Neural progenitor cell (in vitro differentiated cells): ENCODE data around the gene HERC2. TPM values are rescaled to one million over a fixed set of nuclear protein-coding genes. Genes with fewer than 3 reads are reported as not detected.
"Not testable (repeated sequence)": the region's sequence is repeated elsewhere in the genome, so short reads cannot be mapped to it uniquely, and the experiment has no call there.

Experiments used
- DNase-seq: peaks from one replicate; pipeline ENCODE4 v3.0.0-alpha.2; 2016; ENCODE audit warnings: low spot score
- H2AFZ ChIP-seq: fragments of 200-600 bp; sonication (generic); replicated peaks from 2 replicates; pipeline ENCODE4 v1.6.1; 2016; ENCODE audit warnings: antibody characterized with exemption
- H3F3A ChIP-seq: fragments of 200-600 bp; sonication (generic); 2 replicates; pipeline ENCODE4 v1.6.1; 2016; ENCODE audit warnings: antibody characterized with exemption, low read depth
- H3K27ac ChIP-seq: fragments of 200-600 bp; sonication (generic); 2 replicates; pipeline ENCODE4 v1.5.1; 2016; ENCODE audit warnings: mild to moderate bottlenecking
- H3K27me3 ChIP-seq: fragments of 200-600 bp; sonication (generic); 2 replicates; pipeline ENCODE4 v1.6.1; 2016; ENCODE audit warnings: mild to moderate bottlenecking, moderate library complexity
- H3K36me3 ChIP-seq: fragments of 200-600 bp; sonication (generic); 2 replicates; pipeline ENCODE4 v1.5.1; 2016
- H3K4me1 ChIP-seq: fragments of 200-600 bp; sonication (generic); 2 replicates; pipeline ENCODE4 v1.6.1; 2016; ENCODE audit warnings: mixed run types
- H3K4me2 ChIP-seq: fragments of 200-600 bp; sonication (generic); 2 replicates; pipeline ENCODE4 v1.6.1; 2016
- H3K4me3 ChIP-seq: fragments of 200-600 bp; sonication (generic); 2 replicates; pipeline ENCODE4 v1.5.1; 2016
- H3K79me2 ChIP-seq: fragments of 200-600 bp; sonication (generic); 2 replicates; pipeline ENCODE4 v1.6.1; 2016; ENCODE audit warnings: low read depth
- H3K9ac ChIP-seq: fragments of 200-600 bp; sonication (generic); 2 replicates; pipeline ENCODE4 v1.6.1; 2016
- H3K9me3 ChIP-seq: fragments of 200-600 bp; sonication (generic); 2 replicates; pipeline ENCODE4 v1.5.1; 2016; ENCODE audit warnings: low read depth
- H4K20me1 ChIP-seq: fragments of 200-600 bp; sonication (generic); 2 replicates; pipeline ENCODE4 v1.6.1; 2016; ENCODE audit warnings: low read depth
- H3K27ac Mint-ChIP-seq: 3 replicates; pipeline ENCODE4 v1.8.0; 2021; ENCODE audit warnings: mixed read lengths
- H3K27me3 Mint-ChIP-seq: 2 replicates; pipeline ENCODE4 v1.8.0; 2022; ENCODE audit warnings: low read depth, mild to moderate bottlenecking, inconsistent platforms, moderate library complexity, mixed read lengths; ENCODE audit not compliant: insufficient read depth
- H3K36me3 Mint-ChIP-seq: 3 replicates; pipeline ENCODE4 v1.8.0; 2021; ENCODE audit warnings: mixed read lengths
- H3K4me1 Mint-ChIP-seq: 3 replicates; pipeline ENCODE4 v1.8.0; 2021; ENCODE audit warnings: mixed read lengths
- H3K4me3 Mint-ChIP-seq: 3 replicates; pipeline ENCODE4 v1.8.0; 2021; ENCODE audit warnings: mild to moderate bottlenecking, moderate library complexity, mixed read lengths
- H3K9me3 Mint-ChIP-seq: 3 replicates; pipeline ENCODE4 v1.8.0; 2020; ENCODE audit warnings: mixed read lengths
- CTCF ChIP-seq: fragments of 200-600 bp; sonication (generic); IDR thresholded peaks from 2 replicates; pipeline ENCODE4 v1.5.1; 2017; ENCODE audit warnings: antibody characterized with exemption, mild to moderate bottlenecking
- EZH2 ChIP-seq: fragments of 200-600 bp; sonication (generic); IDR thresholded peaks from 2 replicates; pipeline ENCODE4 v1.6.1; 2017; ENCODE audit warnings: antibody characterized with exemption, mild to moderate bottlenecking, moderate library complexity
- EZH2phosphoT487 ChIP-seq: fragments of 200-600 bp; sonication (generic); IDR thresholded peaks from 2 replicates; pipeline ENCODE4 v1.6.1; 2017; ENCODE audit warnings: antibody characterized with exemption
- total RNA-seq: library from RNA; depleted of rRNA; stranded (reverse); fragments of >200 nt; gene quantifications from 2 replicates; pipeline ENCODE4 v1.2.3, GENCODE V29; 2015; ENCODE audit warnings: low replicate concordance

HERC2 gene
- total RNA-seq, 1 donor from 2014 or later: 15.3 TPM

GRCh38 chr15:28219116-28219515, 102.9 kb downstream of the HERC2 start:
- Mint-ChIP-seq H3K4me3 (no peak overlapping the region), H3K4me1 (peaks cover 6% of the 10 kb centered on the region), H3K27ac (no peak overlapping the region), H3K36me3 (peaks cover 23% of the 10 kb centered on the region), H3K27me3 (peaks cover 2% of the 10 kb centered on the region), H3K9me3 (no peaks in the 10 kb centered on the region)
- no peaks in the 10 kb centered on the region for H3K27me3 ChIP-seq
- DNase-seq: no peak
- H2AFZ ChIP-seq: no peak overlapping the region
- no peaks in the 10 kb centered on the region for H3K36me3 ChIP-seq
- no peak overlapping the region for H3K4me3 ChIP-seq
- H3K9me3 ChIP-seq: no peaks in the 10 kb centered on the region
- H3K27ac ChIP-seq: no peak overlapping the region
- no peak overlapping the region for H3K4me2 ChIP-seq
- H3F3A ChIP-seq: no peaks in the 10 kb centered on the region
- no peaks in the 10 kb centered on the region for H4K20me1 ChIP-seq
- H3K9ac ChIP-seq: no peak overlapping the region
- no peak for TF ChIP-seq CTCF
- TF ChIP-seq EZH2phosphoT487: no peak
- no peak for TF ChIP-seq EZH2
- H3K79me2 ChIP-seq: no peaks in the 10 kb centered on the region
- no peaks in the 10 kb centered on the region for H3K4me1 ChIP-seq

- not testable (repeated sequence) for H3K9me3 ChIP-seq, H3K27me3 ChIP-seq, H3K4me2 ChIP-seq, H3K4me1 ChIP-seq, H3K4me3 Mint-ChIP-seq, H2AFZ ChIP-seq, H3K4me3 ChIP-seq, H4K20me1 ChIP-seq, H3F3A ChIP-seq, DNase-seq, H3K9me3 Mint-ChIP-seq, H3K4me1 Mint-ChIP-seq, H3K9ac ChIP-seq, H3K79me2 ChIP-seq, H3K36me3 ChIP-seq, H3K27ac Mint-ChIP-seq, H3K27ac ChIP-seq, H3K27me3 Mint-ChIP-seq
- peaks cover 23% of the 10 kb centered on the region for H3K36me3 Mint-ChIP-seq
These were observed 104.9 kb downstream of the HERC2 start for GRCh38 chr15:28216946-28217546.

GRCh38 chr15:28215521-28215920, 106.5 kb downstream of the HERC2 start:
- H3K4me1 Mint-ChIP-seq, H3K27me3 ChIP-seq, H3K4me3 Mint-ChIP-seq, H3K9ac ChIP-seq, H3K9me3 Mint-ChIP-seq, H3K4me2 ChIP-seq, H3K27ac ChIP-seq, H2AFZ ChIP-seq, H3K9me3 ChIP-seq, H3K36me3 ChIP-seq, H3K27me3 Mint-ChIP-seq, H3K79me2 ChIP-seq, H3K4me1 ChIP-seq, H3K4me3 ChIP-seq, H3K27ac Mint-ChIP-seq, DNase-seq, H4K20me1 ChIP-seq, H3F3A ChIP-seq: not testable (repeated sequence)
- peaks cover 25% of the 10 kb centered on the region for H3K36me3 Mint-ChIP-seq

- not testable (repeated sequence) for H4K20me1 ChIP-seq, H3K79me2 ChIP-seq, H3K4me1 Mint-ChIP-seq, H3K4me3 Mint-ChIP-seq, H3K9me3 Mint-ChIP-seq, H3K9ac ChIP-seq, H3F3A ChIP-seq, H3K27ac Mint-ChIP-seq, H3K36me3 ChIP-seq, H3K4me3 ChIP-seq, H2AFZ ChIP-seq, H3K27me3 ChIP-seq, H3K9me3 ChIP-seq, H3K4me2 ChIP-seq, H3K27ac ChIP-seq, DNase-seq, H3K27me3 Mint-ChIP-seq, H3K4me1 ChIP-seq
- H3K36me3 Mint-ChIP-seq: peaks cover 23% of the 10 kb centered on the region
These were observed 107.8 kb downstream of the HERC2 start for GRCh38 chr15:28214006-28214790.

- not testable (repeated sequence) for H3K27ac Mint-ChIP-seq, H3K27me3 ChIP-seq, H3K4me3 ChIP-seq, H3K9me3 Mint-ChIP-seq, H3K4me2 ChIP-seq, H3K4me3 Mint-ChIP-seq, H3K9me3 ChIP-seq, H3K36me3 ChIP-seq, H3K9ac ChIP-seq, H3F3A ChIP-seq, H2AFZ ChIP-seq, H3K27ac ChIP-seq, H3K4me1 Mint-ChIP-seq, H3K4me1 ChIP-seq, H4K20me1 ChIP-seq, DNase-seq, H3K79me2 ChIP-seq, H3K27me3 Mint-ChIP-seq
- peaks cover 20% of the 10 kb centered on the region for H3K36me3 Mint-ChIP-seq
These were observed 108.6 kb downstream of the HERC2 start for GRCh38 chr15:28213393-28213792.
